ENCODE results near the gene GALNTL6.
"Not testable (repeated sequence)": the region's sequence is repeated elsewhere in the genome, so short reads cannot be mapped to it uniquely, and the experiment has no call there.

GALNTL6 gene

GRCh38 chr4:172725581-172725980 is 912.4 kb downstream of the GALNTL6 start:
- TF ChIP-seq POLR2A (IDR thresholded peaks at IDR 0.05; ENCODE audit: low read depth, low read length) = no peak
- DNase-seq (ENCODE audit: insufficient read length, low spot score) = no peak
- FAIRE-seq = no peak

DNA sequence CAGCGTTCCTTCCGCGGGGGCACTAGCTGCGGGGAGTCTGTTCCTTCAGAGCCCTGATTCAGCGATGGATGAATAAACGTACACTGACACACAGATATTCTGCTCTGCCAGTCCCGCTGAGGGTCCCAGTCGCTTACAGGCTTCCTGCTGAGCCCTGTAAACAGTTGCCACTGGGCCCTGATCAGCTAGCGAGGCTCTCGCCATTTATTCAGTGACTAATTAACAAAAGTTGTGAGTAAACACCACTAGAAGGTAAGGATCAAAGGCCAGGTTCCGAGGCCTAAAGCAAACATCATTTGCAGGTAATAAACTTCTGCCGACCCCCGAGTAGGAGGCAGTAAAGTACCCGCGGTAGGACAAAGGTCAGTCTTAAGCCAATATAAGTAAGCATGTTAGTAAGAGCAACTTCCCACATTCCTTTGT is 912.8 kb downstream of the GALNTL6 start:
- FAIRE-seq = no peak
- no peak for DNase-seq (ENCODE audit: insufficient read length, low spot score)
- no peak for TF ChIP-seq POLR2A (IDR thresholded peaks at IDR 0.05; ENCODE audit: low read depth, low read length)

DNA sequence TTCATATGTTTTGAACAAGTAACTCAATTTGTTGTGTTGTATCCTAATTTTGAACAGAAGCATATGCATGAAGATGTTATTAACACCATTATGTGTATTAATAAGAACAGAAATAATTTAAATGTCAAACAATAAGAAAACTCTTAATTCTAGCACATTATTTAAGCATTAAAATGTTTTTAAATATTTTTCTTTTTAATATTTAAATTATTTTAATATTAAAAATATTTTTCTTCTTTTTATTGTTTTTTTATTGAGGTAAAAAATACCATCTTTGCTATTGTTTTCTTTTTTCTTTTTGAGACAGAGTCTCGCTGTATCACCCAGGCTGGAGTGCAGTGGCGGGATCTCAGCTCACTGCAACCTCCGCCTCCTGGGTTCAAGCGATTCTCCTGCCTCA is 914.4 kb downstream of the GALNTL6 start:
- FAIRE-seq (no peak), DNase-seq (ENCODE audit: insufficient read length, low spot score) (no peak)
- no peak for TF ChIP-seq POLR2A (IDR thresholded peaks at IDR 0.05; ENCODE audit: low read depth, low read length)

DNA sequence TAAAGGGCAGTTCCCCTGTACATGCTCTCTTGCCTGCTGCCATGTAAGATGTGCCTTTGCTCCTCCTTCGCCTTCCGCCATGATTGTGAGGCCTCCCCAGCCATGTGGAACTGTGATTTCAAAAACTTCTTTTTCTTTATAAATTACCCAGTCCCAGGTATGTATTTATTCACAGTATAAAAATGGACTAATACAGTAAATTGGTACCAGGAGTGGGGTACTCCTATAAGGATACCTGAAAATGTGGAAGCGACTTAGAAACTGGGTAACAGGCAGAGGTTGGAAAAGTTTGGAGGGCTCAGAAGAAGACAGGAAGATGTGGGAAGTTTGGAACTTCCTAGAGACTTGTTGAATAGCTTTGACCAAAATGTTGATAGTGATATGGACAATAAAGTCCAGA is 920.4 kb downstream of the GALNTL6 start:
- not testable (repeated sequence) for DNase-seq (ENCODE audit: insufficient read length, low spot score); FAIRE-seq

GRCh38 chr4:172734555-172734954 is 921.4 kb downstream of the GALNTL6 start:
- no peak for DNase-seq (ENCODE audit: insufficient read length, low spot score)
- no peak for TF ChIP-seq POLR2A (IDR thresholded peaks at IDR 0.05; ENCODE audit: low read depth, low read length)
- FAIRE-seq = no peak

- FAIRE-seq = no peak
- TF ChIP-seq POLR2A (IDR thresholded peaks at IDR 0.05; ENCODE audit: low read depth, low read length) = no peak
Observed at GRCh38 chr4:172736046-172736445, 922.8 kb downstream of the GALNTL6 start.

GRCh38 chr4:172740434-172740833 is 927.2 kb downstream of the GALNTL6 start:
- DNase-seq (ENCODE audit: insufficient read length, low spot score) (no peak), FAIRE-seq (no peak)

More at GRCh38 chr4:172736046-172736445, 922.8 kb downstream of the GALNTL6 start:
- DNase-seq (ENCODE audit: insufficient read length, low spot score) = no peak

DNA sequence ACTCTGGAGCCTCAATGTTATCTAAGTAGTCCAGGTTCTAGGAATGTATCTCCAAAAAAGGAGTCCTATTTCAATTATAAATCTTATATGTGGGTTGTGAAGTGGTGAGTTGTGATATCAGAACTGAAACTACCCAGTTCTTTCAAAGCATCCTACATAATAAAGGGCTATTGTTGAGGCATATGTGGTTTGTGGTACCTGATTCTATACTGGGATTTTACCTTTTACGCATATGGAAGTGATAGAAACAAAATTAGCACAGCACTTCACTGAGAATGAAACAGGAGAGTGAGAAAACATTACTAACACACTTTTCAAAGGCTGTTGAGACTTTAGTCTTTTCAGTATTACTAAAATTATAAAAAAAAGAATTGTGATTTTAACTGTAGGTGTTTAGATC is 937.7 kb downstream of the GALNTL6 start:
- TF ChIP-seq POLR2A (IDR thresholded peaks at IDR 0.05; ENCODE audit: low read depth, low read length) = no peak
- FAIRE-seq (no peak), DNase-seq (ENCODE audit: insufficient read length, low spot score) (no peak)

More at GRCh38 chr4:172740434-172740833, 927.2 kb downstream of the GALNTL6 start:
- TF ChIP-seq POLR2A (IDR thresholded peaks at IDR 0.05; ENCODE audit: low read depth, low read length) = no peak

GRCh38 chr4:172751550-172751949 is 938.3 kb downstream of the GALNTL6 start:
- FAIRE-seq (no peak), DNase-seq (ENCODE audit: insufficient read length, low spot score) (no peak)
- no peak for TF ChIP-seq POLR2A (IDR thresholded peaks at IDR 0.05; ENCODE audit: low read depth, low read length)

DNA sequence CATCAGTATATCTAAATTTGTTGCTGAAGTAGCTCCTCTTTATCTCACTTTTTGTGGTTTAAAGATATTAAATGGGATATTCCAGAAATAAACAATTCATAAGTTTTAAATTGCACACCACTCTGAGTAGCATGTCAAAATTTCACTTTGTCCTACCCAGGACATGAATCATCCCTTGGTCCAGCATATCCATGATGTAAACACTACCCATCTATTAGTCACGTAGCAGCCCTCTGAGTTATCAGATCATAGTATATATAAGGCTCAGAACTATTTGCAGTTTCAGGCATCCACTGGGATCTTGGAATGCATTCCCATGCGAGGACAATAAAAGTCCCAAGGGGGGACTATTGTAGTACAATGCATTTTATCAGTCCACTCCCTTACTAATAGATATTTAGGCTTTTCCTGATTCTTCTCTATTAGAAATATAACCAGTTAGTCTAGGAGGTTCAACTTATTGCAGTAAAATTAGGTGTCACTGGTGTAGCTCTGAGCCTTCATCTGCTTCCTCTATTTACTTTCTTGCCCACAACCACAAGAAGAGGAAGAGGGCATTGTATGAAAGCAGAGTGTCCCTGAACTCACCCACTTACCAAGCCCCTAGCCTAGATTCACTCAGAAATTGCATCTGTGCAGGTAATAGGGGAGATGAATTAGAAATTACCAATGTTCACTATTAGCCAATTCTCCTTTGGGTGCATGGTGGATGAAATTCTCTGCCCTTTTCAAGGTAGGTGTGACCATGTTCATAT is 945.6 kb downstream of the GALNTL6 start:
- peak; percentile 8 for DNase-seq (ENCODE audit: insufficient read length, low spot score)
- no peak for FAIRE-seq
- no peak for TF ChIP-seq POLR2A (IDR thresholded peaks at IDR 0.05; ENCODE audit: low read depth, low read length)

DNA sequence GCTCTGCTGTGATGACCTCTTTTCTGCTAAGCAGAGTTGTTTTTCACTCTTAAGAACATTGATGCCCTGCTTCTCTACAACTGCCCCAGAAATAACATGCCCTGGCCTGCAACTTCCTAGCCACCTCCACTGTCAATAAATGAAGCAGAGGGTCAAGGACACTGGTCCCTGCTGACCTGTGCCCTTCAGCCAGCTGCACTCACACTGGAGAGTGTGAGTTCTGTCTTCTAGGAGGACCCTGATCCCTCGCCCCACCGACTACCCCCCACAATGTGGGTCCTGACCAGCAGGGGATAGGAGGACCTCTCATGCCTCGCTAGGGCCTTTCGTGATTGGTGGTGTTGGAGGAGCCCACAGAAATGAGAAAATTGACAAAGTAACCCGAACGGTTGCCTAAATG is 947.3 kb downstream of the GALNTL6 start:
- no peak for DNase-seq (ENCODE audit: insufficient read length, low spot score)
- TF ChIP-seq POLR2A (IDR thresholded peaks at IDR 0.05; ENCODE audit: low read depth, low read length) = no peak
- no peak for FAIRE-seq

GRCh38 chr4:172762895-172763294 is 949.7 kb downstream of the GALNTL6 start:
- no peak for TF ChIP-seq POLR2A (IDR thresholded peaks at IDR 0.05; ENCODE audit: low read depth, low read length)
- no peak for FAIRE-seq

DNA sequence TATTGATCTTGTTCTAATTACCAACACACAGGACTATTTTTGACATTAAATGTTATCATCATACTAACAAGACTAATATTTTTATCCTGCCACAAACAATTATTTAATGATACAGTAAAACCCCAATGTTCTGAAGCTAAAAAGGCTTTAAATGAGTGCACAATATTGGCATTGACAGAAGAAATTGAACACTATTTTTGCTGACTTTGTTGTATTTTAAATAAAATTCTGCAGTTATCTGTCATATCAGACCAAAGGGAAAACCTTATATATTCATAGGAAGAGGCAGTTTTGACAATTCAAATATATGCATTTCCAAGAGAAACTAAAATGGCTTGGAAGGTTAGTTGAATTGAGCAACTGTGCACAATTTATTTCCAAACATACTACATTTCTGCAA is 957.6 kb downstream of the GALNTL6 start:
- no peak for FAIRE-seq

More at GRCh38 chr4:172762895-172763294, 949.7 kb downstream of the GALNTL6 start:
- no peak for DNase-seq (ENCODE audit: insufficient read length, low spot score)

DNA sequence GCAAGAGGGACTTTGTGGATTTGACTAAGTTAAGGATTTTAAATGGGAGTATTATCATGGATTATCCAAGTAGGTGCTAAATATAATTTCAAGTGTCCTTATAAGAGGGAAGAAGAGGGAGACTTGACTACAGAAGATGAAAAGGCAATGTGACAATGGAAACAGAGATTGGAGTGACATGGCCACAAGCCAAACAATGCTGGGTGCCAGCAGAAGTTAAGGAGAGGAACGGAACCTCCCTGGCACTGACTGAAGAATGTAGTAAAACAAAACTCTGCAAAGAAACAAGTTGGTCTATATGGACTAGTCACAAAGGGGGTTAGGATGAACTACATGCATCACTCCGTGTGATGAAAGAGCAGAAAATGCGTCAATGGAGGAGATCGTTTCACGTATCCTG is 959.6 kb downstream of the GALNTL6 start:
- DNase-seq (ENCODE audit: insufficient read length, low spot score) = no peak
- FAIRE-seq = no peak
- no peak for TF ChIP-seq POLR2A (IDR thresholded peaks at IDR 0.05; ENCODE audit: low read depth, low read length)

More for the DNA sequence above, 957.6 kb downstream of the GALNTL6 start:
- DNase-seq (ENCODE audit: insufficient read length, low spot score) = no peak
- no peak for TF ChIP-seq POLR2A (IDR thresholded peaks at IDR 0.05; ENCODE audit: low read depth, low read length)

- no peak for TF ChIP-seq POLR2A (IDR thresholded peaks at IDR 0.05; ENCODE audit: low read depth, low read length)
- no peak for DNase-seq (ENCODE audit: insufficient read length, low spot score)
- no peak for FAIRE-seq
Observed at GRCh38 chr4:172776203-172776861, 963.1 kb downstream of the GALNTL6 start.

Data from H54 (cell line).